ENCODE measurements around the gene DDO.
"Not testable (repeated sequence)": the region's sequence is repeated elsewhere in the genome, so short reads cannot be mapped to it uniquely, and the experiment has no call there.

Gene DDO

GRCh38 chr6:110351546-110351945 lies 63.8 kb downstream of the DDO start:
- DNase-seq (ENCODE audit: low spot score): no peak
- ChIA-PET CTCF (interaction anchor here (0.5 kb wide), 1 partner anchor 302 kb away, joined by 3 read pairs; no protein-coding TSS in a partner anchor), POLR2A (ENCODE audit: low non-redundant PET) (no interaction called here)
- no peak for TF ChIP-seq CTCF (conservative IDR thresholded peaks at IDR 0.05; ENCODE audit: low read depth)
- no peak overlapping the region for H3K27ac ChIP-seq

- CTCF ChIA-PET: interaction anchor here (1.3 kb wide), 1 partner anchor 11 kb away, joined by 3 read pairs; no protein-coding TSS in a partner anchor
- POLR2A ChIA-PET (ENCODE audit: low non-redundant PET); DNase-seq (ENCODE audit: low spot score); H3K27ac ChIP-seq: not testable (repeated sequence)
Measured at GRCh38 chr6:110350593-110350992, 64.8 kb downstream of the DDO start.

- no peak overlapping the region for H3K27ac ChIP-seq
- no peak for DNase-seq (ENCODE audit: low spot score)
- no peak for TF ChIP-seq CTCF (conservative IDR thresholded peaks at IDR 0.05; ENCODE audit: low read depth)
- CTCF ChIA-PET: interaction anchor here (1.3 kb wide), 1 partner anchor 12 kb away, joined by 3 read pairs; no protein-coding TSS in a partner anchor
- POLR2A ChIA-PET (ENCODE audit: low non-redundant PET): no interaction called here
Measured at GRCh38 chr6:110348961-110349690, 66.2 kb downstream of the DDO start.

GRCh38 chr6:110345025-110345424 lies 70.3 kb downstream of the DDO start:
- ChIA-PET POLR2A (ENCODE audit: low non-redundant PET) (no interaction called here), CTCF (no interaction called here)
- H3K27ac ChIP-seq: no peak overlapping the region
- DNase-seq (ENCODE audit: low spot score): no peak
- TF ChIP-seq CTCF (conservative IDR thresholded peaks at IDR 0.05; ENCODE audit: low read depth): no peak

GRCh38 chr6:110342759-110343158 lies 72.6 kb downstream of the DDO start:
- no peak overlapping the region for H3K27ac ChIP-seq
- TF ChIP-seq CTCF (conservative IDR thresholded peaks at IDR 0.05; ENCODE audit: low read depth): no peak
- no peak for DNase-seq (ENCODE audit: low spot score)
- ChIA-PET CTCF (interaction anchor here (0.6 kb wide), 1 partner anchor 179 kb away, joined by 3 read pairs; no protein-coding TSS in a partner anchor), POLR2A (ENCODE audit: low non-redundant PET) (no interaction called here)

All from RWPE1 (cell line).